A549 (cell line): ENCODE measurements around the gene EPB41L4A.

Experiments used
- CTCF ChIP-seq: fragments of >200 bp; sonication (Bioruptor Twin); formaldehyde crosslinking; IDR thresholded peaks from 3 replicates; pipeline ENCODE4 v1.5.1; 2016
- E2F6 ChIP-seq: IDR thresholded peaks from 2 replicates; pipeline ENCODE4 v1.6.1; 2012; ENCODE audit warnings: low read depth, borderline replicate concordance
- HOXB5 ChIP-seq: fragments of 250-450 bp; sonication (Bioruptor Pico); IDR thresholded peaks from 2 replicates; pipeline ENCODE4 v1.5.0; 2020; ENCODE audit warnings: mild to moderate bottlenecking, moderate library complexity
- MAZ ChIP-seq: fragments of 150-350 bp; IDR thresholded peaks from 2 replicates; pipeline ENCODE4 v1.6.1; 2014; ENCODE audit warnings: antibody characterized with exemption, low read depth, low read length, borderline replicate concordance
- POLR2A ChIP-seq: IDR thresholded peaks from 2 replicates; pipeline ENCODE4 v1.6.1; 2012; ENCODE audit warnings: mild to moderate bottlenecking, low read length
- RAD21 ChIP-seq, 2 experiments: fragments of >200 bp in 1 of 2; sonication (Bioruptor Twin) in 1 of 2; formaldehyde crosslinking in 1 of 2; IDR thresholded peaks in 1 of 2; conservative IDR thresholded peaks in 1 of 2; 2 replicates in 1 of 2; 3 replicates in 1 of 2; pipeline ENCODE4 v1.6.1; 2012 to 2018; ENCODE audit warnings: inconsistent platforms in 1 of 2

- no peak for TF ChIP-seq HOXB5 (CRISPR knock-in tag)
- TF ChIP-seq CTCF, result no peak
- no peak for TF ChIP-seq RAD21 (conservative IDR thresholded peaks at IDR 0.05 in 1 of 2, IDR thresholded peaks at IDR 0.05 in 1 of 2)
- TF ChIP-seq POLR2A, result no peak
- no peak for TF ChIP-seq E2F6
- TF ChIP-seq MAZ, result no peak
These were observed 299.6 kb downstream of the EPB41L4A start for GRCh38 chr5:112119508-112119907.
